CD1c-positive myeloid dendritic cell (primary cell): ENCODE results near the gene TRERF1.
A peak's percentile ranks its signal among the peaks of the same experiment; 100 is the strongest.

Experiments used
- DNase-seq: peaks from one replicate; pipeline ENCODE4 v3.0.0-alpha.2; 2016; ENCODE audit errors: extremely low spot score

TRERF1 gene

DNA sequence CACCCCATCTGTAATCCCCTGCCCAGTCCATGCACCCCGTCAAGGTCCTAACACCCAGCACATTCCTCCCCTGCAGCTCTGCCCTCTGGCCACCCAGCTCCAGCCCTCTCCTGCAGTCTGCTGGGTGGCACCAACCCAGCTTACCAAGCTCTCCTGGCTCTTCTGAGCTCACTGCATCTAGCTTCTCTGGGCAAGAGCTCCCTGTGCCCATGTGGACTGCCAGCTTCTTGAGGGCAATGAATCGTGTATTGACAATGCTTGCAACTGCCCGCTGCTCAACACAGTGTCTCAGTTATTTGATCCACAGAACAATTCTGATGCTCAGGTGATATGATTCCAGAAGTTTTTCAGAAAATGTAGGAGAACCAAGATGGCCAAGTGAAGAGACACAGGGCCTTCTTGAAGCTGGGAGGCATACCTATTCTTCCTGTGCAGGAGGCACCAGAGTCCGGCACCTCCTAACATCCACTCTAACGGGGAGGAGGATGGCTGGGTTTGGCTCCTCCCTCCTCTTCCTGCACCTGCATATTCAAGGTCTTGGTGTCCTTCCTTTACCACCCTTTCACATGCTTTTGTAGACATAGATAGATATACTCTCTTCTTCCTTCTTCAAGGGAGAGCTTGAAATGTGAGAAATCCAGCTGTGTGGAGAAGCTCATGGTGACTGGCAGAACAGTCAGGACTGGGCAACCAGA is 85.6 kb downstream of the TRERF1 start:
- no peak for DNase-seq

DNA sequence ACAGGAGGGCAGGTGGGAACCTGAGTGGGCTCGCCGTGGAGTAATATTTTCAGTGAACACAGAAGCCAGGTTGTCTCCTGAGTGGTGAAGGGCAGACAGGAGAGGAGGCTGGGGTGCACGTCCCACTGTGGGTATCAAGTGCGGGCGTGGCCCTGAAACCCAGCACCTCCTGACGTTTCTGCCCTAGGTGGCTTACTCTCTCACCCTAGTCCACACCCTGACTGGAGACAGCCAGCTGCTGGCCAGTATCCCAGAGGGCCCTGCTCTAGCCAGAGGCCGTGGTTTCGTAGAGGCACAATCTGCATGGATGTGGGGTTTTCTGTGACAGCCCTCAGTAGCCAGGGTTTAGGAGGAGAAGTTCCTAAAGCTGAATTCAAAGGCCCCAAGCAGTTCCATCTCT is 86.7 kb downstream of the TRERF1 start:
- DNase-seq = no peak

DNA sequence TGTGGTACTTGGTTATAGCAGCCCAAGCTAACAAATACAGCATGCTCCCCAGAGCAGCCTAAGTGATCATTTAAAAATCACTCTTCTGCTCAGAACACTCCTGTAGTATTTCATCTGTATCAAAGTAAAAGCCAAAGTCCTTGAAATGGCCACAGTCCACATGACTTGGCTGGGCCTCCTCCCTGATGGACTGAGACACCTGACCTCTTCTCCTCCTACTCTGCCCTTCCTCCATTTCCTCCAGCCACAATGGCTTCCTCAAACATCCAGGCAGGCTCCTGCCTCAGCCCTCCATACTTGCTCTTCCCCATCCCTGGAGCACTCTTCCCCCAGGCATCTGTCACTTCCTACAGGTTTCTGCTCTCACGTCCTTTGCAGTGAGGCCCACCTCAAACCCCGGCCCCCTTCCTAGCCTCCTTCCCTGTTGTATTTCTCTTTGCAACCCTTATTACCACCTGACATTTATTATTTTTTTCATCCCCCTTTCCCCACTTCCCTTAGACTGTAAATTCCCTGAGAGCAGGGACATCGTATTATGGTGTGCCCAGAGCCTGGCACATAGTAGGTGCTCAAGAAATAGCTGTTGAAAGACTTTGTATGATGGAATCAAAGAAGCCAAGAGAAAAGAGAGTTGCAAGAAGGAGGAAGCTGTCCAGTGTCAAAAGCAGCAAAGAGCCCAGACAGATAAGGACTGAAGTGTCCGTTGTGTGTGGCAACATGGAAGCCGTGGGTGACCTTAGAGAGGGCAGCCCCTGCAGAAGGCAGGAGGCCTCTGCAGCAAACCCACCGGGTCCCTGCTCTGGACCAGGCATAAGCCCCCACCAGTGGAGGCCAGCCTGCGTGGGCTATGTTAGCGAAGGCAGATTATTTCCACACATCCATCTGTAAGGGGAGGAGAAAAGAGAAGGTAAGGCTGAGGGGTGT is 87.5 kb downstream of the TRERF1 start:
- DNase-seq = peak; percentile 66

DNA sequence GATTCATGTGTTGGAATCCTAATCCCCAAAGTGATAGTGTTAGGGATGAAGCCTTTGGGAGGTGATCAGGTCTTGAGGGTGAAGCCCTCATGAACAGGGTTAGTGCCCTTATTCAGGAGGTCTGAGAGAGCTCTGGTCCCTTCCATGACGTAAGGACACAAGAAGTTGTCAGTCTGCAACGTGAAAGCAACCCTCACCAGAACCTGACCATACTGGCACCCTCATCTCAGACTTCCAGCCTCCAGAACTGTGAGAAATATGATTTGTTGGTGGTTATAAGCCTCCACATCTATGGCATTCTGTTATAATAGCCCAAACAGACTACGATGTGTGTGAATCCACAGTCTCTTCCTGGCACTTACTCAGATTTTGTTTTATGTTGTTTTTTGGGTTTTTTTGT is 90.7 kb downstream of the TRERF1 start:
- DNase-seq = no peak

DNA sequence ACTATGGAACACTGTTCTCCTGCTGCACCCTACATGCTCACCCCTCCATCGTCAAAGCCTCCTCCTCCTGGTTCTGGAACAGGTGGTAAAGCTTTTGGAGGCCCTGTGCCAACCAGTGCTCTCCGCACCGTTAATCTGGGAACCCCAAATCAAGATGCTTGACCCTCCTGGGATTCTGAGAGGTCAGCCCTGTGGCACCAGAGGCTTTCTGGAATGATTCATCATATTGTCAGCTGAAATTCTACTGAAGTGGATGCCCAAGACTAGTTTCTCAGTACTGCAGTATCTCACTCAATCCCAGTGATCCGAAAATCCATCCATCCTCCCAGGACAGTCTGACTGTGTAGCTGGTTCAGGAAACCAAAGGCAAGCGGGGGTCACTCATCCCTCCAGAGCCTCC is 92.7 kb downstream of the TRERF1 start:
- no peak for DNase-seq

DNA sequence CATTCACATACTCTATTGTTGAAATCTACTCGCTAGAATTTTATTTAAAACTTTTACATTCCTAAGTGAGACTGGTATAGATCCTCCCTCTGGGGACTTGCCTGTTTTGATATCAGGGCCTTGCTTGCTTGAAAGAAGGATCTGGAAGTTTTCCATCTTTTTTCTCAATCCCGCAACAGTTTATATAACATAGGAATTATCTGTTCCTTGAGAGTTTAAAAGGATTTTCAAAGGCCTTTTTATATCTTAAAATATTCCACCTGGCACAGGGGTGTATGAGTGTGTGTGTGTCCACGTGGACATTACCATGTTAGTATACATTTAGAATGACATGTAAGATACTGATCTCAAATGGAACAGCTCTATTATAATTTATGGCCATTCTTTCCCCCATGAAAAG is 96.3 kb downstream of the TRERF1 start:
- no peak for DNase-seq

DNA sequence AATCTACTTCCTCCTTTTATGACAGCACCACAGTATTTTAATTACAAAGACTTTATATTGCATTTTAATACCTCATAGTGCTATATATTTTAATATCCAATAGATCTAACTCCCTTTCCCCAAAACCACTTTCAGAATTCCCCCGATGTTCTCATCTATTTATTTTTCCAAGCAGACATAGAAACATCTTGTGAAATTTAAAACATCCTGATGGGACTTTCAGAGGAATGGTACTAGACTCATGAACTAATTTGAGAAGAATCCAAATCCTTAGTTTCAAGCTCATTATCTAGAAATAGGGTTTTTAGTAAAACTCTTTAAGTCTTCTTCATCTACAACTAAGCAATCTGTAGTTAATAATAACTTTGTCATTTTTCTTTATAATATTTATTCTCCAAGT is 97.0 kb downstream of the TRERF1 start:
- DNase-seq = no peak

DNA sequence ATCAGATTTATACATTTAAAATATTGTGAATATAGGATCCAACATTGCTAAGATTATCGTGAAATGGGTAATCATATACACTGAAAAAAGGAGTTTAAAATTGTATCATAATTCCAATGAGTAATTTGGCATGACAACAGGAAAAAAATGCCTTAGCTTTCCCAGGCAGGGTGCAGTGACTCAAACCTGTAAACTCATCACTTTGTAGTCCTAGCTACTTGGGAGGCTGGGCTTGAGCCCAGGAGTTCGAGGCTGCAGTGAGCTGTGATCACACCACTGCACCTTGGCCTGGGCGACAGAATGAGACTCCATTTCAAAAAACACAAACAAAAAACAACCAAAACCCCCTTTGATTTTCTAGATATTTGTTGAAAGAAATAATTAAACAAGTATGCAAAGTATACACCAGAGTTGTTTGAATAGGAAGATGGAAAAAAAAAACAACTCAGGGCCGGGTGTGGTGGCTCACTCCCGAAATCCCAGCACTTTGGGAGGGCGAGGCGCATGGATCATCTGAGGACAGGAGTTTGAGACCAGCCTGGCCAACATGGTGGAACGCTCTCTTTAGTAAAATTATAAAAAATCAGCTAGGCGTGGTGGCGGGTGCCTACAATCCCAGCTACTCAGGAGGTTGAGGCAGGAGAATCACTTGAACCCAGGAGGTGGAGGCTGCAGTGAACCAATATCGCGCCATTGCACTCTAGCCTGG is 98.7 kb downstream of the TRERF1 start:
- DNase-seq = no peak

DNA sequence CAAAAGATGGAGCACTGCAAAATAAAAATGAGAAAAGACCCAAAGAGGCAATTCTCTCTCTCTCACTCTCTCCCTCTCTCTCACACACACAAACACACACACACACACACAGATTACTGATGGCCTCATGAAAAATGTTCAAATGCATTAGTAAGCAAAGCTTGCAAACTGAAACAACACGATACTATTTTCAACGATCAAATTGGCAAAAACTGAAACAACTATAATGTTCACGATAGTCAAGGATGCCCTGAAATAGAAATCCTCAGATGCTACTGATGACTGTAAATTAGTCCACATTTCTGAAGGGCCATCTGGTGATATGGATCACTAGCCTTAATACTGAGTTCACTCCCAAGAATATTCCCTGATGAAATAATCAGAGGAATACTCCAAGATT is 100.8 kb downstream of the TRERF1 start:
- no peak for DNase-seq

DNA sequence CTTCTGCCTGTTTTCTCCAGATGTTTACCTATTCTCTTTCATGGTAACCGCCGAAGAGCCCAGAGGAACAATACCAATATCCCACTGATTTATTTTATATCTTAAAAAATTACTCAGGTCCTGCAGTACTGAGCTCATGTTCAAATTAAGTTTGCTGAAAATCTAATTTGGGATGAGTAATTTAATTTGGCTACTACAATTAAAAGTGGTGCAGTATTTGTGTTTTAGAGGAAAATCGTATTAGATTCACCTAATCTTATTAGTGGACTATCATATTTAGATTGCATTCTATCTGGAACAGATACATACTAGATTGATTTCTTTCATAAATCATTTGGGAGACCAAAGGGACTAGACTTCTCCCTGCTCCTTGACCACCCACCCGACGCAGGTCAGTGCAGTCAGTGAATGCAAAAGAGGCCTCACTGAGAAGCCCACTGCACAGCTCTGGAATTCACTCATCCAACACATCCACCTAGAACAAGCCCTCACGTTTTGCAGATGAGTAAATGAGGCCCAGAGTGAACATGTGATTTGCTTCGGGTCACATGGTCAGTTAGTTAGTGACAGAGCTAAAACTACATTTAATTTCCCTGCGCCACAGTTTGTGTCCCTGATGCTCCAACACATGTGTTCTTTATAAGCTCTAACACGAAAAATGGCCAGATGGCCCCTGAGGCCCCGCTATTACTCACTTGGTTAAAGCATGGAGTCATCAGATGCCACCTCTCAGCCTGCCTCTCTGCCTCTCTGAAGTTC is 101.8 kb downstream of the TRERF1 start:
- no peak for DNase-seq

DNA sequence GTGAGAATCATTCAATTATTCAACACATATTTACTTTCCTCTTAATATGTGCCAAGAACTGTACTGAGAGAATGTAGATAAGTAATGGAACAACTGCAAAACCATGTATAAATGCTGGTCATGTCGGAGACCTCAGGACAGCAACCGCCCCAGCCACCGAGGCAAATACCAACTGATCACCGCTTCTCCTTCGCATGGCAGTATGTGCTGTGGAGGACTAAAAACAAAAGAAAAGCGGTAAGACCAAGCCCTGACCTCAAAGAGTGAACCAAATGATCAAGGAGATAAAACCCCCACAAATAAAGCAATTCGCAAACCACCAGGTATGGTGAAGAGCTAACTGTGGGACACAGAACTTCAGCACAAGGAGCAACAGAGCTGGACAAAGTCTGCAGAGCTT is 104.3 kb downstream of the TRERF1 start:
- DNase-seq = no peak

DNA sequence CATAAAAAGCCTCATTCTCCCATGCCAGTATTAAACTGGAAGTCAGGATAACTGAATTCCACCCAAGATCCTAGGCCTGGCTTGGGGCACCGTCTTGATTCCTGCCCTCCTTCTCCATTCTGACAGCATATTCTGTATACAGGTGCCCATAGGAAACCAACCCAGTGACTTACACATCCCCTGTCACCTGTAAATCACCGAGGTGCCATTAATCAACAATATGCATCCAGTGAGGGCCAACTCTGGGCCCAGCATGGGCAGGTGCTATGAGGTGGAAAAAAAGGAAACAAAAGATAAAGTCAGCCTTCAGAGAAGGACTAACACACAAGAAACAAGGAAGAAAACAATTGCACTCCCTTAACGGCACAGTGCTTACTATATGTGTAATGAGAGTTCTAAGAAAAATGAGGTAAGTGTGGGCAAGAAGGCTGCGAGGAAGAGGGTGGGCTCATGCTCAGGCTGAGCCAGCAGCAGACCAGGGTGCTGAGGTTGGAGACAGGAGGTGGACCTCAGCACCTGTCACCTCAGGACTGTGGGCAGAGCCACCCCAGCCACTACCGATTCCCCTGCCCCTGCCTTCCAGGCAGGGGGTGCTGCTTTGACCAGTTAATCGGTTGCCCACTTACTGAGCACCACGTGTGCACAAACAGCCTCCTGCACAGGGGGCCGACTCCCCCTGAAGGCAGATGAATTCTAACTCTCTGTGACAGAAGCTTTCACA is 105.9 kb downstream of the TRERF1 start:
- no peak for DNase-seq

DNA sequence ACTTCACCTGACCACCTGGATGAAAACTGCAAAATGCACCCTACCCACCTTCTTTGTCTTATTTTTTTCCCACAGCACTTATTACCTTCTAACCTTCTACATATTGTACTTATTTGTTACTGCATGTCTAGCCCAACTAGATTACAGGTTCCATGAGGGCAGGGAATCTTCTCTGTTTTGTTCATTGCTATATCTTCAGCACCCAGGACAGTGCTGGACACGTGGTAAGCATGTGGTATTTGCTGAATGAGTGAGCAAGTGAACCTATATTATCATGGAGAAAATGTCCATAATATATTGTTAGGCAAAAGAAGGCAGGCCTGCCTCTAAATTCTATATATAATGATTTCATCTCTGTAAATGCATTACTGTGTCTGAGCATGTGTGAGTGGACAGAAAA is 107.0 kb downstream of the TRERF1 start:
- no peak for DNase-seq

DNA sequence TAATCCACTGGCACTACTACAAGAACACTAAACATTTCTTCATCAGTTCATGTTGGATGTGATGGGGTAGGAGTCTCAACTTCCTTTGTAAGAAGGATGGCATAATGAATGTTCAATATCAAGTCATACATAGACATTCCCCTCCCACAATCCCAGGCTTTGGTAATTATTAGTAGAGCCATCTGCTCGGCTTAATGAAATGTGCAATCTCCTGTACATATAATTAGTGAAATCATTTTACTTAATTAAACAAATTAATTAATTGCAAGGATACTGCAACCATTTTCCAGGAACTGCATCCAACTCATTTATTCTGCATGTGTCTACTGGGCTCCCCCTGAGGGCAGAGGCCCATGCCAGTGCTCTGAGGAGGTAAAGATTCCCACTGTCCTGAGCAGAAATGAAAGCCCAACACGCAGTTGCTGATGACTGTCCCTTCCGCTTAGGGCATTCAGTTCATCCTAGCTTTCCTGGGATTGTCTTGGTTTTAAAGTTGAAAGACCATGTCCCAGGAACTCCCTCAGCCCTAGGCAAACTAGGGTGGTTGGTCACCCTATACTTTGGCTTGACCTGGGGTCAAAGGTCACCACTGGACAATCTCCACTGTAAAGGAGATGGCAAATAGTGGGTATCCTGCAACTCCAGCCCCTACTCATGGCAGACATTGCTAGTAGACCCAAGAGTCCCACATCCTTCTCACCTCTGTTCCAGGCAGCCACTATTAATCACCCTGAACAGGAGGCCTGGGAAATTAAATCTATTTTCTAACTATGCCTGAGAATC is 109.8 kb downstream of the TRERF1 start:
- DNase-seq = no peak

DNA sequence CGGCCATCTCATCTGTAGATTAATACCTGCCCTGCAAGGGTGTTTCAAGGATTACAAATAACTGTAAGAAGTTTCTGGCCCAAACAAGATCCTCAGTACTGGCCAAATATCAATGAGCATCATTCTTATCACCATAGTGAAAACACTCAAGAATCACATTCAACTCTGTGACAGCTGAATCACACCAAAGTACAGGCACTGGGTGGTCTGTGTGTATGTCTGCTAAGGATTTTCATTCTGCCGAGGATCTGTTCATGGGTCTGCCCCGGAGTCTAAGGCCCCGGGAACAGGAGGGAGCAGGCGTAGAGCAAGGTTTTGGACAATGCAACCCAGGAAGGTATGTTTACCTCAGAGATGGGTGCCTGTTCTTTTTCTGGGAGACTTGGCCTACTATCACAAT is 110.5 kb downstream of the TRERF1 start:
- DNase-seq = no peak

DNA sequence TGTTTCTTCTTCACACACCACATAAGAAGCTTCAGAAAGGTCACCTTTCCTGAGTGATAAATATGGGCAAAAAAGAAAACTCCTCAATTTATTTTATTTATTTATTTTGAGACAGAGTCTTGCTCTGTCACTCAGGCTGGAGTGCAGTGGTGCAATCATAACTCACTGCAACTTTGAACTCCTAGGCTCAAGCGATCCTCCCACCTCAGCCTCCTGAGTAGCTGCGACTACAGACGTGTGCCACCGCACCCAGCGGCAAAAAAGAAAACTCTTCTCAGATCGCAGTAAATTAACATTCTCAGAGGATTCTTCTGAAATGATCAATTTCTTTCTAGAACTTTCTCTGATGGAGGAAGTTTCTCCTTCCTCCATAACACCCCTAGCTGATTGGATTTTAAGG is 111.2 kb downstream of the TRERF1 start:
- DNase-seq = no peak

DNA sequence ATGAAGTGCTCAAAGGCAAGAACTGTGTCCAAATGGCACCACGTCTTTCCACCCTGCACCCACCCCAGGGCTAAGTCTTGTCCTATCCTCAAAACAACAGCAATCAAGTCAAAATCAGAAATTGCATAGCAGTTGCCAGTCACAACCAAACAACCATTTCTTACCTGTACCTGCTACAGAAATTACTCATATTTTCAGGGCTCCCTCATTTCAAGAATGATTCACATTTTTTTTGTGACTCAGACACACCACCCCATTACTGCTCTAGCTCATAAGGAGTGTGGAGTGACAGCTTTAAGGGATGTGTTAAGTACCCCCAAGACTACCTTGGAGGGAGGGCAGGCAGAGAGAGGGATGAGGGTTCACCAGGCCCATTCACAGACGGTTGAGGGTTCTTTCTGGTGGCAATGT is 111.7 kb downstream of the TRERF1 start:
- no peak for DNase-seq

DNA sequence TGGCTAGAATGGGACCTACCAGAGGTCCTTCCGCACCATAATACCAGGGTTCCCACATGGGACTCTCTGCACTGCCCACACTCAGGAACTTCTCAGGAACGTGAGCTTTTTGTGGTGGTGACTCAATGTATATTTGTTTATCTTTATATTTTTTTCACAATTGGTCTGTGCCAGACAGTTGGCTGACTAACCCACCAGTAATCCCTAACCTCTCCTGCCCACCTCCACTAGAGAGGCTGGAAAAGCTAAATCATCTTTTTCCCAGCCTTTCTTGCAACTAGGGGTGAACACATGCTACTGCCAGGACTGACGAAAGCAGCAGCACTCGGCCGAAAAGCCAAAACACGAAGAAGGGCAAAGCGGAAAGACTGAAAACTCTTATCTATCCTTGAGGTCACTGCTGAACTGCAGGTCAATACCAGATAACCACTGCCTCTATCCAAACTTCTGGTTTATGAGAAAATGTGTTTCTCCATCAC is 112.9 kb downstream of the TRERF1 start:
- DNase-seq = peak; percentile 39

DNA sequence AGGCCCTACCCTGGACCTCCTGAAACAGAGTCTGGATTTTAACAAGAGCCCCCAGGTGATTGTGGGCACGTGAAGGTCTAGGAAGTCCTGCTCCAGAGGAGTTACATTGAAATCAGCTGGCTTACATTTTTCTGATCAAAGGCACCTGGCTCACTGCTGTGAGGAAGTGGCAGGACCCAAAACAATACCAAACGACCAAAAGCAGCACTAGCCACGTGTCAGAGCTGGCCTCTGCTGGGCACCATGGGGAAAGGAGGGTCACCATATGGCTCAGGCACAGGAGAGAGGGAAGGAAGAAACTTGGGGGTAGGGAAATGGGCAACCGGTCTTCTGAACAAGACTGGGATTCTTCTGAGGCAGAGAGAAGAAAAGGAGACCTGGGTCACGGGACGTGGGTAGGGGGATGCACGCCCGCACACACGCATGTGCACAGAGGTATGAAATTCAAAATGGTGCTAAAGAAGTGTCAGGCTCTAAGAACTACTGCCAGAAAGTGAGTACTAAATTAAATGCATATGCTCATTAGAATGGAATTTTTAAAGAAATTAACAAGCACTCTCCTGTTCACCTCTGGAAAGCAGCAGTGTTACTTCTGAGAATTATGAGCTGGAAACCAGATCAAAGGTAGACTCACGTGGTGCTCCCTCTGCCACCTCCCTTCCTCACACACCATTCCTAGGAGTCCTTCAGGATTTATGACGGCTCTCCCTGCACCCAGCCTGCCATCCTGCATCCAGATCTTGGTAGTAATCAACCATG is 113.6 kb downstream of the TRERF1 start:
- no peak for DNase-seq

DNA sequence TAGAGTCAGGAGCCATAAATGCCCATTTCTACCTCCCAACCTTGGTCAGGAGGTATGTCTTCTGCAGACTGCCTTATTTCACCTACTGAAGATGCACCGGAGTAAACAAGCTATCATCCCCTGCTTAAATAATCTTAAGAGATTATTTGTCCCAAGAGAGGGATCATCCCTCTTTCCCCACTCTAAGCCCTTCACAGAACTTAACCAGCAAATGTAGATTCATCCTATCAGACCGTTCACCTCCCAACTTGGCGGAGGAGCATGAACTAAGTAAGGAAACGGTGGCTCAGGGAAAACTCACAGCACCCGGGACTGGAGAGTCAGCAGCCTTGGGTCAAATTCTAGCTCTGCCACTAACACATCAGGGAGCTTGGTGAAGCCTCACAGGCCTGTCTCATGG is 115.3 kb downstream of the TRERF1 start:
- DNase-seq = no peak
